Caco-2 (cell line): ENCODE results near the gene SMARCE1. TPM values are rescaled to one million over a fixed set of nuclear protein-coding genes. Genes with fewer than 3 reads are reported as not detected.
A peak's percentile ranks its signal among the peaks of the same experiment; 100 is the strongest.

ENCODE experiments used
- BruUV-seq: library from RNA; stranded (reverse); fragments of 400-500 nt; replicated peaks from 2 replicates; lab custom pipeline; 2021; lab: Mats Ljungman, UMichigan
- CTCF ChIA-PET: fragments of 300-600 bp; sonication (Branson Sonifier 250); formaldehyde crosslinking; loops from one replicate; lab custom pipeline; 2022; ENCODE audit warnings: antibody characterized with exemption; lab: Charles Lee
- POLR2A ChIA-PET: fragments of 300-600 bp; sonication (Branson Sonifier 250); formaldehyde crosslinking; loops from one replicate; lab custom pipeline; 2022; ENCODE audit warnings: antibody characterized with exemption; lab: Charles Lee
- DNase-seq, 2 experiments: peaks; one replicate each; pipeline versions ENCODE4 v3.0.0 to v3.0.0-alpha.2; 2020 to 2022
- H3K27me3 ChIP-seq: replicated peaks from 2 replicates; pipeline ENCODE4 v1.6.0; 2011; ENCODE audit warnings: low read length; ENCODE audit not compliant: control insufficient read depth, insufficient read depth
- H3K36me3 ChIP-seq: 2 replicates; pipeline ENCODE4 v1.5.1; 2011; ENCODE audit warnings: low read length; ENCODE audit not compliant: control insufficient read depth, insufficient read depth
- H3K4me1 ChIP-seq: fragments of 250-450 bp; sonication (Bioruptor Pico); 2 replicates; pipeline ENCODE4 v1.5.1; 2020; ENCODE audit warnings: mild to moderate bottlenecking
- H3K4me3 ChIP-seq: 2 replicates; pipeline ENCODE4 v1.5.1; 2011; ENCODE audit warnings: low read depth, mild to moderate bottlenecking, control low read depth, low read length
- H3K9me3 ChIP-seq: fragments of 250-450 bp; sonication (Bioruptor Pico); 2 replicates; pipeline ENCODE4 v1.5.1; 2020; ENCODE audit warnings: mild to moderate bottlenecking, moderate library complexity
- H3K27ac Mint-ChIP-seq: one replicate; pipeline ENCODE4 v1.8.0; 2022; ENCODE audit warnings: mixed read lengths; ENCODE audit not compliant: unreplicated experiment
- H3K27me3 Mint-ChIP-seq: one replicate; pipeline ENCODE4 v1.8.0; 2022; ENCODE audit warnings: mixed read lengths; ENCODE audit not compliant: insufficient read depth, unreplicated experiment
- H3K36me3 Mint-ChIP-seq: one replicate; pipeline ENCODE4 v1.8.0; 2022; ENCODE audit warnings: mild to moderate bottlenecking, mixed read lengths; ENCODE audit not compliant: insufficient read depth, unreplicated experiment
- H3K4me1 Mint-ChIP-seq: one replicate; pipeline ENCODE4 v1.8.0; 2022; ENCODE audit warnings: low read depth, mixed read lengths; ENCODE audit not compliant: unreplicated experiment
- H3K4me3 Mint-ChIP-seq: one replicate; pipeline ENCODE4 v1.8.0; 2022; ENCODE audit warnings: mild to moderate bottlenecking, moderate library complexity, mixed read lengths; ENCODE audit not compliant: unreplicated experiment
- H3K9me3 Mint-ChIP-seq: one replicate; pipeline ENCODE4 v1.8.0; 2022; ENCODE audit warnings: mixed read lengths; ENCODE audit not compliant: unreplicated experiment
- CTCF ChIP-seq, 2 experiments: fragments of 200-600 bp in 1 of 2; IDR thresholded peaks; 1 replicate in 1 of 2; 2 replicates in 1 of 2; pipeline versions ENCODE4 v1.5.1 to v1.8.0; 2011 to 2022; ENCODE audit warnings: antibody characterized with exemption in 1 of 2, control low read depth in 1 of 2, inconsistent platforms in 1 of 2, low read depth in 1 of 2, low read length in 1 of 2, mild to moderate bottlenecking in 1 of 2, moderate library complexity in 1 of 2; ENCODE audit not compliant: insufficient read depth in 1 of 2, severe bottlenecking in 1 of 2, unreplicated experiment in 1 of 2
- intact Hi-C: fragments of 100-400 bp; cut with micrococcal nuclease; formaldehyde crosslinking; loops from one replicate; pipeline ENCODE4 v1.10.0; 2022; ENCODE audit not compliant: unreplicated experiment
- total RNA-seq: library from RNA; stranded (reverse); gene quantifications from 2 replicates; pipeline ENCODE4 v1.2.3, GENCODE V29; 2022

The SMARCE1 gene
- total RNA-seq, 1 experiment from 2014 or later, result 126 TPM

GRCh38 chr17:40599468-40599763 is 48.2 kb downstream of the SMARCE1 start:
- peaks cover 16% of the 10 kb centered on the region for H3K4me1 Mint-ChIP-seq
- ChIA-PET CTCF (no interaction called here), POLR2A (no interaction called here)
- no peak overlapping the region for H3K4me3 ChIP-seq
- intact Hi-C loops, result no loop called here
- DNase-seq, result no peak
- H3K27ac Mint-ChIP-seq, result no peak overlapping the region
- TF ChIP-seq CTCF (IDR thresholded peaks at IDR 0.05; ENCODE audit: insufficient read depth in 1 of 2, low read depth in 1 of 2, low read length in 1 of 2, severe bottlenecking in 1 of 2, unreplicated experiment in 1 of 2), result no peak
- no peaks in the 10 kb centered on the region for H3K4me1 ChIP-seq
- H3K9me3 ChIP-seq, result no peaks in the 10 kb centered on the region
- no peaks in the 10 kb centered on the region for H3K9me3 Mint-ChIP-seq
- no peaks in the 10 kb centered on the region for H3K27me3 ChIP-seq
- H3K4me3 Mint-ChIP-seq, result no peak overlapping the region
- no TSS peak for BruUV-seq
- no peaks in the 10 kb centered on the region for H3K36me3 ChIP-seq
- H3K36me3 Mint-ChIP-seq, result peaks cover 6% of the 10 kb centered on the region
- H3K27me3 Mint-ChIP-seq, result no peaks in the 10 kb centered on the region

- Histone ChIP-seq H3K27me3 (no peaks in the 10 kb centered on the region), H3K4me3 (no peak overlapping the region), H3K36me3 (no peaks in the 10 kb centered on the region), H3K4me1 (no peaks in the 10 kb centered on the region), H3K9me3 (no peaks in the 10 kb centered on the region)
- Mint-ChIP-seq H3K9me3 (no peaks in the 10 kb centered on the region), H3K4me3 (no peak overlapping the region), H3K36me3 (peaks cover 6% of the 10 kb centered on the region), H3K27me3 (no peaks in the 10 kb centered on the region), H3K4me1 (peaks cover 11% of the 10 kb centered on the region), H3K27ac (peak overlapping the region; percentile 18)
- intact Hi-C loops, result no loop called here
- POLR2A ChIA-PET, result no interaction called here
- CTCF ChIA-PET, result no interaction called here
- TF ChIP-seq CTCF (IDR thresholded peaks at IDR 0.05; ENCODE audit: insufficient read depth in 1 of 2, low read depth in 1 of 2, low read length in 1 of 2, severe bottlenecking in 1 of 2, unreplicated experiment in 1 of 2), result no peak
- BruUV-seq, result no TSS peak
- DNase-seq, result no peak
Measured at GRCh38 chr17:40598619-40599467, 48.8 kb downstream of the SMARCE1 start.

- Histone ChIP-seq H3K4me1 (no peaks in the 10 kb centered on the region), H3K36me3 (no peaks in the 10 kb centered on the region), H3K4me3 (no peak overlapping the region), H3K27me3 (no peaks in the 10 kb centered on the region), H3K9me3 (no peaks in the 10 kb centered on the region)
- Mint-ChIP-seq H3K4me1 (peaks cover 11% of the 10 kb centered on the region), H3K27me3 (no peaks in the 10 kb centered on the region), H3K27ac (peak overlapping the region; percentile 18), H3K4me3 (no peak overlapping the region), H3K9me3 (no peaks in the 10 kb centered on the region), H3K36me3 (peaks cover 6% of the 10 kb centered on the region)
- intact Hi-C loops, result no loop called here
- no peak for TF ChIP-seq CTCF (IDR thresholded peaks at IDR 0.05; ENCODE audit: insufficient read depth in 1 of 2, low read depth in 1 of 2, low read length in 1 of 2, severe bottlenecking in 1 of 2, unreplicated experiment in 1 of 2)
- CTCF ChIA-PET, result interaction anchor here (0.5 kb wide), 1 partner anchor 65 kb away, joined by 3 read pairs; no protein-coding TSS in a partner anchor
- DNase-seq, result no peak
- POLR2A ChIA-PET, result no interaction called here
- no TSS peak for BruUV-seq
Measured at GRCh38 chr17:40598301-40598618, 49.4 kb downstream of the SMARCE1 start.
